GM23248 (cell line): Measurements from ENCODE around the gene CST1.

Experiments
- EZH2 ChIP-seq: fragments of 200-600 bp; sonication (generic); IDR thresholded peaks from 2 replicates; pipeline ENCODE4 v1.6.1; 2018; ENCODE audit warnings: antibody characterized with exemption, mild to moderate bottlenecking; ENCODE audit not compliant: insufficient read depth, poor library complexity, severe bottlenecking
- EZH2phosphoT487 ChIP-seq: fragments of 200-600 bp; sonication (generic); IDR thresholded peaks from 2 replicates; pipeline ENCODE4 v1.6.1; 2018; ENCODE audit warnings: antibody characterized with exemption, moderate library complexity, mild to moderate bottlenecking, low read depth; ENCODE audit not compliant: insufficient read depth

- TF ChIP-seq EZH2 (no peak), EZH2phosphoT487 (no peak)
These were observed 23.3 kb upstream of the CST1 start for GRCh38 chr20:23774081-23774480.
